Measurements from ENCODE around the gene PRKAG2.

Gene PRKAG2

DNA sequence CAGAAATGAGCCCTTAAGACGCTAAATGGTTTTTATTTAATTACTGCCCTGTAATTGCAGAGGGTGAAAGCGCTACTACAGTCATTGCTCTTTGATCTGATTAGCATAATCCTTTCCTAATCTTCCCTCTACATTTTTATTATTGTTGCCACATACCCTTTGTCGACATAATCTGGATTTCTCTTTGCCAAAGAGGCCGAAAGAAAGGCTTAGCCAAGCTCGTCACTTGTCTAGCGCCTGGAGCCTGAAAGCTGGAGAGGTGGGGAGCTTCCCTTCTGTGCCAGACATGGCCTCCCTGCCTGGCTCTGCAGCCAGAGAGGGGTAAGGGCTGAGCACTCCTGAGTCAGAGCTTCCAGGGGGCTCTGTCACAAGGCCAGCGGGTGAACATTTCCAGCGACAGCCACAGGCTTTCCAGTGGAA is 145.9 kb downstream of the PRKAG2 start:
- no peak overlapping the region for H3K4me2 ChIP-seq (ENCODE audit: low read depth, low read length, poor library complexity, severe bottlenecking)
- no peak overlapping the region for H3K9ac ChIP-seq (ENCODE audit: low read depth, low read length, poor library complexity, severe bottlenecking)
- no peaks in the 10 kb centered on the region for H3K4me1 ChIP-seq (ENCODE audit: insufficient read depth, low read length, poor library complexity, severe bottlenecking)
- TF ChIP-seq EZH2phosphoT487 (IDR thresholded peaks at IDR 0.05; ENCODE audit: borderline replicate concordance) (no peak), CTCF (conservative IDR thresholded peaks at IDR 0.05; ENCODE audit: low read length) (no peak)
- H3K36me3 ChIP-seq (ENCODE audit: insufficient read depth, low read length), result no peaks in the 10 kb centered on the region
- H3K9me3 ChIP-seq (ENCODE audit: insufficient read depth, low read depth, low read length), result no peaks in the 10 kb centered on the region
- H3F3A ChIP-seq (ENCODE audit: low read depth), result no peaks in the 10 kb centered on the region
- H3K27me3 ChIP-seq (ENCODE audit: insufficient read depth, low read length, poor library complexity, severe bottlenecking), result no peaks in the 10 kb centered on the region
- no peaks in the 10 kb centered on the region for H3K79me2 ChIP-seq (ENCODE audit: insufficient read depth, low read length)
- no peaks in the 10 kb centered on the region for H3K9me2 ChIP-seq (replicated peaks; ENCODE audit: low read depth, low read length)
- H4K20me1 ChIP-seq (ENCODE audit: insufficient read depth, low read length, poor library complexity, severe bottlenecking), result no peaks in the 10 kb centered on the region
- no peak overlapping the region for H2AFZ ChIP-seq (ENCODE audit: low read length)
- H3K4me3 ChIP-seq (ENCODE audit: low read length, poor library complexity, severe bottlenecking), result no peak overlapping the region

DNA sequence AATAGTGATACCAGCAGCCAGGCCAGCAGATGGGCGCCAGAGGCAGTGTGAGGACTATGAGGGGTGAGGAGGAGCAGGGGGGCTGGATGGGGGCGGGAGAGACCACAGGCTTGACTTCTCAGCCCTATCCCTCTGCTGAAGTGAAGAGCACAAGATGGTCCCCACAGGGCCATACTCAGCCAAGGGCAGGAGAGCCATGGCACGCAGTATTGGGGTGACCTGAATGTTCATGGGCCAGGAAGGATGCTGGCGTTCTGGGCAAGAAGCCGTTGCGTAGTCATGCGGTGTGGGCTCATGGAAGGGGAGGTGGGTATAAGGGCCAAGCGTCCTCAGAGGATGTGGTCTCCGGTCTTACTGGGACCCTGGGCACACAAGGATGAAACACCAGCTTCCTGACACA is 146.3 kb downstream of the PRKAG2 start:
- no peaks in the 10 kb centered on the region for H3K9me2 ChIP-seq (replicated peaks; ENCODE audit: low read depth, low read length)
- no peaks in the 10 kb centered on the region for H3K36me3 ChIP-seq (ENCODE audit: insufficient read depth, low read length)
- no peak overlapping the region for H3K4me2 ChIP-seq (ENCODE audit: low read depth, low read length, poor library complexity, severe bottlenecking)
- TF ChIP-seq EZH2phosphoT487 (IDR thresholded peaks at IDR 0.05; ENCODE audit: borderline replicate concordance) (no peak), CTCF (conservative IDR thresholded peaks at IDR 0.05; ENCODE audit: low read length) (no peak)
- no peak overlapping the region for H2AFZ ChIP-seq (ENCODE audit: low read length)
- no peaks in the 10 kb centered on the region for H3K27me3 ChIP-seq (ENCODE audit: insufficient read depth, low read length, poor library complexity, severe bottlenecking)
- no peaks in the 10 kb centered on the region for H3K79me2 ChIP-seq (ENCODE audit: insufficient read depth, low read length)
- H3K4me3 ChIP-seq (ENCODE audit: low read length, poor library complexity, severe bottlenecking), result no peak overlapping the region
- no peaks in the 10 kb centered on the region for H3F3A ChIP-seq (ENCODE audit: low read depth)
- H4K20me1 ChIP-seq (ENCODE audit: insufficient read depth, low read length, poor library complexity, severe bottlenecking), result no peaks in the 10 kb centered on the region
- H3K4me1 ChIP-seq (ENCODE audit: insufficient read depth, low read length, poor library complexity, severe bottlenecking), result no peaks in the 10 kb centered on the region
- no peak overlapping the region for H3K9ac ChIP-seq (ENCODE audit: low read depth, low read length, poor library complexity, severe bottlenecking)
- no peaks in the 10 kb centered on the region for H3K9me3 ChIP-seq (ENCODE audit: insufficient read depth, low read depth, low read length)

DNA sequence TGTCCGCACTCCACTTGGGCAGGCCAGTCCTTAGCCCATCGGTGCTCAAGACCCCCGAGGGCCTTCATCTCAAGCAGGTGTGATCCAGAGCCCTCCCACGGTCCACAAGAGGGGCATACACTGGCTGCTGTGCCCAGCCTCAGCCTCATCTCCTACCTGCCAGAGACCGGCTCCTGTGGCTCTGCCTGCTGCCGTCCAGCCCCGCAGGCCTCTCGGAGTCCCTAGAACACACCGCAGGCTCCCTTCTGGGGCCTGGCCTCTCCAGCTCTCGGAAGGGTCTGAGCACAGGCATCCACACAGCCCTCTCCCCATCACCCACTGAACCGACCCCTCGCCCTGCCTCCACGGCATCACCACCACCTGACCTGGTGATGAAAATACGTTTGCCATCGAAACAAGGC is 147.4 kb downstream of the PRKAG2 start:
- H3K79me2 ChIP-seq (ENCODE audit: insufficient read depth, low read length), result no peaks in the 10 kb centered on the region
- no peaks in the 10 kb centered on the region for H3K36me3 ChIP-seq (ENCODE audit: insufficient read depth, low read length)
- no peak overlapping the region for H3K4me2 ChIP-seq (ENCODE audit: low read depth, low read length, poor library complexity, severe bottlenecking)
- no peaks in the 10 kb centered on the region for H3K4me1 ChIP-seq (ENCODE audit: insufficient read depth, low read length, poor library complexity, severe bottlenecking)
- H3F3A ChIP-seq (ENCODE audit: low read depth), result no peaks in the 10 kb centered on the region
- H3K9ac ChIP-seq (ENCODE audit: low read depth, low read length, poor library complexity, severe bottlenecking), result no peak overlapping the region
- TF ChIP-seq CTCF (conservative IDR thresholded peaks at IDR 0.05; ENCODE audit: low read length), result no peak
- no peak for TF ChIP-seq EZH2phosphoT487 (IDR thresholded peaks at IDR 0.05; ENCODE audit: borderline replicate concordance)
- H2AFZ ChIP-seq (ENCODE audit: low read length), result no peak overlapping the region
- no peaks in the 10 kb centered on the region for H3K27me3 ChIP-seq (ENCODE audit: insufficient read depth, low read length, poor library complexity, severe bottlenecking)
- no peaks in the 10 kb centered on the region for H3K9me3 ChIP-seq (ENCODE audit: insufficient read depth, low read depth, low read length)
- H4K20me1 ChIP-seq (ENCODE audit: insufficient read depth, low read length, poor library complexity, severe bottlenecking), result no peaks in the 10 kb centered on the region
- no peaks in the 10 kb centered on the region for H3K9me2 ChIP-seq (replicated peaks; ENCODE audit: low read depth, low read length)
- H3K4me3 ChIP-seq (ENCODE audit: low read length, poor library complexity, severe bottlenecking), result no peak overlapping the region
